ENCODE results near the gene TIMM17A. TPM values are rescaled to one million over a fixed set of nuclear protein-coding genes. Genes with fewer than 3 reads are reported as not detected.
A peak's percentile ranks its signal among the peaks of the same experiment; 100 is the strongest.
"Not testable (repeated sequence)": the region's sequence is repeated elsewhere in the genome, so short reads cannot be mapped to it uniquely, and the experiment has no call there.

TIMM17A gene
- total RNA-seq, 6 experiments from 2014 or later, result 26.5 to 44.1 (median 38.1) TPM

- Histone ChIP-seq H3K9me3 (no peaks in the 10 kb centered on the region), H3K27me3 (no peaks in the 10 kb centered on the region), H3K36me3 (no peaks in the 10 kb centered on the region), H3K27ac (no peak overlapping the region), H3K4me3 (no peak overlapping the region), H3K4me1 (no peaks in the 10 kb centered on the region)
- DNase-seq, result no peak
- 80% methylated on average over 2 of the region's 5 CpGs for WGBS (ENCODE audit: insufficient coverage, low coverage, low lambda C conversion rate, missing lambda C conversion rate)
- peak in 1 of 4 donors; percentile 32 for ATAC-seq
- intact Hi-C loops (cut with DNase I), result no loop called here
- TF ChIP-seq POLR2A (IDR thresholded peaks at IDR 0.05) (no peak), CTCF (IDR thresholded peaks at IDR 0.05) (no peak)
These were observed 17.6 kb upstream of the TIMM17A start for GRCh38 chr1:201937624-201938213.

DNA sequence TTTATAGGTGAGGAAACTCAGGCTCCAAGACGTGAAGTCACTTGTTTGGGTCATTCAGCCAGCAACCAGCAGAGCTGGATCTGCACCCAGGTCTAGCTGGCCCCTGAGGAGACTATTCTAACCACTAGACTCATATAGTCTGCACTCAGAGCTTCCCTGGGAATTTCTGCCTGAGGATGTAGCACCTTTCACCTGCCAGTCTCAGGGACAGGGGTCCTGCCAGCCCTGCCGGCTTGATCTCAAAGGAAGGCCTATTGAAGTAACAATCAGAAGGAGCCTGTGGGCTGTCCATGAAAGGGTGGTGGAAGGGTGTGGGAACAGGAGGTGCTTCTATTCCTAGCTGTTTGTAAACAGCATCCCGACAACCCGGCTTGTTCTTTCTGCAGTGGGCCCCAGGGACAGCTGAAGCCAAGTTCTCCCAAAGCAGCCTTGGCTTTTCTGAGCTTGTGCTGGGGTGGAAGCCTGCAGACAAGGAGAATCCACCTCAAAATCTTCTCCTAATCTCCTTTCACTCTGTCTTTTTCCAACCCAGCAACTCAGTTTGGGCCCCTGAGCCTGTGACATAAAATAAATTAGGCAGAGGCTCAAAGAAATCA, 16.8 kb upstream of the TIMM17A start:
- no peak for TF ChIP-seq CTCF (IDR thresholded peaks at IDR 0.05)
- TF ChIP-seq POLR2A (IDR thresholded peaks at IDR 0.05), result no peak
- no peaks in the 10 kb centered on the region for H3K27me3 ChIP-seq
- 63% methylated on average over 3 of the region's 4 CpGs for WGBS (ENCODE audit: insufficient coverage, low coverage, low lambda C conversion rate, missing lambda C conversion rate)
- no peak for DNase-seq
- no peak for ATAC-seq
- intact Hi-C loops (cut with DNase I), result no loop called here
- H3K4me3 ChIP-seq, result no peak overlapping the region
- no peak overlapping the region for H3K27ac ChIP-seq
- no peaks in the 10 kb centered on the region for H3K36me3 ChIP-seq
- no peaks in the 10 kb centered on the region for H3K4me1 ChIP-seq
- H3K9me3 ChIP-seq, result no peaks in the 10 kb centered on the region

- no peak for ATAC-seq
- no peak overlapping the region for H3K27ac ChIP-seq
These were observed 16.2 kb upstream of the TIMM17A start for GRCh38 chr1:201939148-201939547.

DNA sequence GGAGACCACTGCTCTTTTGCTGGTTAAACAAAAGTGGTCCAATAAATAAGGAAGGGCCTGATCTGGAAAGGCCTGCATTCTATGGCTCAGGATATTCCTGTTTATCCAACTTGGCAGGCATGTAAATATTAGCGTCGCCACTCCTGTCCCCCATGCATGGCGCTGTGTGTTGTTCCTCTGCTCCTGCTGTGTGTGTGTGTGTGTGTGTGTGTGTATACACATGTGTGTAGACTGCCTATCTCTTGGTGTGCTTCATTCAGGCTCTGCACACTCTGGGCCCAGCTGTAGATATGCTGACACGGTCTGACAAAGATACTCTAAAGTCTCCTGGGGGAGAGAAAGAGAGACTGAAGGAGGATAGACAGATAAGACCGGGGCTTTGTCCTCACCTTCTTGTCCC, 15.7 kb upstream of the TIMM17A start:
- H3K9me3 ChIP-seq, result no peaks in the 10 kb centered on the region
- H3K27ac ChIP-seq, result no peak overlapping the region
- DNase-seq, result no peak
- no peak overlapping the region for H3K4me3 ChIP-seq
- no CpG with 5 or more reads among the region's 5 CpGs for WGBS (ENCODE audit: insufficient coverage, low coverage, low lambda C conversion rate, missing lambda C conversion rate)
- TF ChIP-seq POLR2A (IDR thresholded peaks at IDR 0.05) (no peak), CTCF (IDR thresholded peaks at IDR 0.05) (no peak)
- H3K27me3 ChIP-seq, result no peaks in the 10 kb centered on the region
- no peak for ATAC-seq
- intact Hi-C loops (cut with DNase I), result no loop called here
- no peaks in the 10 kb centered on the region for H3K36me3 ChIP-seq
- H3K4me1 ChIP-seq, result no peaks in the 10 kb centered on the region

More at GRCh38 chr1:201939148-201939547, 16.2 kb upstream of the TIMM17A start:
- no peak for DNase-seq
- H3K9me3 ChIP-seq, result no peaks in the 10 kb centered on the region
- intact Hi-C loops (cut with DNase I), result no loop called here
- no peaks in the 10 kb centered on the region for H3K27me3 ChIP-seq
- WGBS (ENCODE audit: insufficient coverage, low coverage, low lambda C conversion rate, missing lambda C conversion rate), result 59% methylated on average over 4 of the region's 4 CpGs
- no peak overlapping the region for H3K4me3 ChIP-seq
- H3K36me3 ChIP-seq, result no peaks in the 10 kb centered on the region
- H3K4me1 ChIP-seq, result no peaks in the 10 kb centered on the region
- no peak for TF ChIP-seq POLR2A (IDR thresholded peaks at IDR 0.05)
- TF ChIP-seq CTCF (IDR thresholded peaks at IDR 0.05), result no peak

- H3K4me1 ChIP-seq; H3K27ac ChIP-seq; H3K36me3 ChIP-seq; H3K4me3 ChIP-seq; intact Hi-C loops (cut with DNase I); DNase-seq; H3K27me3 ChIP-seq; H3K9me3 ChIP-seq; ATAC-seq: not testable (repeated sequence)
- WGBS (ENCODE audit: insufficient coverage, low coverage, low lambda C conversion rate, missing lambda C conversion rate), result 92% methylated on average over 7 of the region's 10 CpGs
These were observed 15.0 kb upstream of the TIMM17A start for GRCh38 chr1:201940316-201940715.
